ENCODE results near the gene GCNT1.

Gene GCNT1

GRCh38 chr9:76500061-76500460 is 41.1 kb downstream of the GCNT1 start:
- H3K4me1 ChIP-seq (ENCODE audit: low read length) = no peaks in the 10 kb centered on the region
- H3K27me3 ChIP-seq (ENCODE audit: low read depth, low read length) = peaks cover 62% of the 10 kb centered on the region
- H3K79me2 ChIP-seq (ENCODE audit: low read length) = no peaks in the 10 kb centered on the region
- no peak overlapping the region for H3K9ac ChIP-seq (ENCODE audit: low read length)
- no peaks in the 10 kb centered on the region for H3K36me3 ChIP-seq (replicated peaks; ENCODE audit: low read depth, low read length)
- no peaks in the 10 kb centered on the region for H4K20me1 ChIP-seq (ENCODE audit: insufficient read depth, low read length)
- no peak overlapping the region for H2AFZ ChIP-seq (ENCODE audit: low read depth, low read length)
- no peak overlapping the region for H3K4me3 ChIP-seq (ENCODE audit: low read length)
- no peak for TF ChIP-seq EZH2phosphoT487 (IDR thresholded peaks at IDR 0.05; ENCODE audit: low read depth)
- no peak for TF ChIP-seq CTCF (IDR thresholded peaks at IDR 0.05; ENCODE audit: low read depth, low read length)
- H3K9me3 ChIP-seq (ENCODE audit: insufficient read depth, low read length) = no peaks in the 10 kb centered on the region
- H3K27ac ChIP-seq (ENCODE audit: low read length) = no peak overlapping the region
- H3K4me2 ChIP-seq (ENCODE audit: low read length) = no peak overlapping the region

DNA sequence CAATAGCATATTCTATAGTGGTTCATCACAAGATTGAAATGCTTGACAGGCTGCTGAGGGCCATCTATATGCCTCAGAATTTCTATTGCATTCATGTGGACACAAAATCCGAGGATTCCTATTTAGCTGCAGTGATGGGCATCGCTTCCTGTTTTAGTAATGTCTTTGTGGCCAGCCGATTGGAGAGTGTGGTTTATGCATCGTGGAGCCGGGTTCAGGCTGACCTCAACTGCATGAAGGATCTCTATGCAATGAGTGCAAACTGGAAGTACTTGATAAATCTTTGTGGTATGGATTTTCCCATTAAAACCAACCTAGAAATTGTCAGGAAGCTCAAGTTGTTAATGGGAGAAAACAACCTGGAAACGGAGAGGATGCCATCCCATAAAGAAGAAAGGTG is 43.8 kb downstream of the GCNT1 start:
- Histone ChIP-seq H3K79me2 (ENCODE audit: low read length) (no peaks in the 10 kb centered on the region), H3K36me3 (replicated peaks; ENCODE audit: low read depth, low read length) (no peaks in the 10 kb centered on the region), H3K4me3 (ENCODE audit: low read length) (no peak overlapping the region), H3K9ac (ENCODE audit: low read length) (no peak overlapping the region), H3K4me2 (ENCODE audit: low read length) (no peak overlapping the region), H2AFZ (ENCODE audit: low read depth, low read length) (no peak overlapping the region), H4K20me1 (ENCODE audit: insufficient read depth, low read length) (no peaks in the 10 kb centered on the region), H3K27ac (ENCODE audit: low read length) (no peak overlapping the region), H3K4me1 (ENCODE audit: low read length) (no peaks in the 10 kb centered on the region), H3K9me3 (ENCODE audit: insufficient read depth, low read length) (no peaks in the 10 kb centered on the region), H3K27me3 (ENCODE audit: low read depth, low read length) (peaks cover 61% of the 10 kb centered on the region)
- TF ChIP-seq CTCF (IDR thresholded peaks at IDR 0.05; ENCODE audit: low read depth, low read length) (no peak), EZH2phosphoT487 (IDR thresholded peaks at IDR 0.05; ENCODE audit: low read depth) (no peak)

- H3K9ac ChIP-seq (ENCODE audit: low read length) = no peak overlapping the region
- H3K4me2 ChIP-seq (ENCODE audit: low read length) = no peak overlapping the region
- no peaks in the 10 kb centered on the region for H3K4me1 ChIP-seq (ENCODE audit: low read length)
- no peaks in the 10 kb centered on the region for H3K36me3 ChIP-seq (replicated peaks; ENCODE audit: low read depth, low read length)
- no peaks in the 10 kb centered on the region for H4K20me1 ChIP-seq (ENCODE audit: insufficient read depth, low read length)
- no peak overlapping the region for H3K4me3 ChIP-seq (ENCODE audit: low read length)
- no peak overlapping the region for H2AFZ ChIP-seq (ENCODE audit: low read depth, low read length)
- H3K9me3 ChIP-seq (ENCODE audit: insufficient read depth, low read length) = no peaks in the 10 kb centered on the region
- H3K27ac ChIP-seq (ENCODE audit: low read length) = no peak overlapping the region
- TF ChIP-seq CTCF (IDR thresholded peaks at IDR 0.05; ENCODE audit: low read depth, low read length) (no peak), EZH2phosphoT487 (IDR thresholded peaks at IDR 0.05; ENCODE audit: low read depth) (no peak)
- H3K27me3 ChIP-seq (ENCODE audit: low read depth, low read length) = peaks cover 28% of the 10 kb centered on the region
- no peaks in the 10 kb centered on the region for H3K79me2 ChIP-seq (ENCODE audit: low read length)
These were observed 51.1 kb downstream of the GCNT1 start for GRCh38 chr9:76510041-76510440.

GRCh38 chr9:76510446-76510845 is 51.5 kb downstream of the GCNT1 start:
- TF ChIP-seq EZH2phosphoT487 (IDR thresholded peaks at IDR 0.05; ENCODE audit: low read depth) (no peak), CTCF (IDR thresholded peaks at IDR 0.05; ENCODE audit: low read depth, low read length) (no peak)

More at GRCh38 chr9:76510446-76510845, 51.5 kb downstream of the GCNT1 start:
- H3K4me1 ChIP-seq (ENCODE audit: low read length) = no peaks in the 10 kb centered on the region
- no peaks in the 10 kb centered on the region for H4K20me1 ChIP-seq (ENCODE audit: insufficient read depth, low read length)
- no peaks in the 10 kb centered on the region for H3K79me2 ChIP-seq (ENCODE audit: low read length)
- H3K4me3 ChIP-seq (ENCODE audit: low read length) = no peak overlapping the region
- no peak overlapping the region for H3K27ac ChIP-seq (ENCODE audit: low read length)
- no peak overlapping the region for H3K4me2 ChIP-seq (ENCODE audit: low read length)
- H3K27me3 ChIP-seq (ENCODE audit: low read depth, low read length) = peaks cover 26% of the 10 kb centered on the region
- no peak overlapping the region for H3K9ac ChIP-seq (ENCODE audit: low read length)
- H2AFZ ChIP-seq (ENCODE audit: low read depth, low read length) = no peak overlapping the region
- H3K9me3 ChIP-seq (ENCODE audit: insufficient read depth, low read length) = no peaks in the 10 kb centered on the region
- H3K36me3 ChIP-seq (replicated peaks; ENCODE audit: low read depth, low read length) = no peaks in the 10 kb centered on the region

All from OCI-LY3 (cell line).